Activated naive CD4-positive, alpha-beta T cell treated with anti-CD3 and anti-CD28 coated beads, Interleukin-2, amount 50 U/mL, for 16 hours (primary cell): ENCODE measurements around the gene PLCB2.

Experiments used
- DNase-seq: peaks from one replicate; pipeline ENCODE4 v3.0.0-alpha.2; 2020

Gene PLCB2

DNA sequence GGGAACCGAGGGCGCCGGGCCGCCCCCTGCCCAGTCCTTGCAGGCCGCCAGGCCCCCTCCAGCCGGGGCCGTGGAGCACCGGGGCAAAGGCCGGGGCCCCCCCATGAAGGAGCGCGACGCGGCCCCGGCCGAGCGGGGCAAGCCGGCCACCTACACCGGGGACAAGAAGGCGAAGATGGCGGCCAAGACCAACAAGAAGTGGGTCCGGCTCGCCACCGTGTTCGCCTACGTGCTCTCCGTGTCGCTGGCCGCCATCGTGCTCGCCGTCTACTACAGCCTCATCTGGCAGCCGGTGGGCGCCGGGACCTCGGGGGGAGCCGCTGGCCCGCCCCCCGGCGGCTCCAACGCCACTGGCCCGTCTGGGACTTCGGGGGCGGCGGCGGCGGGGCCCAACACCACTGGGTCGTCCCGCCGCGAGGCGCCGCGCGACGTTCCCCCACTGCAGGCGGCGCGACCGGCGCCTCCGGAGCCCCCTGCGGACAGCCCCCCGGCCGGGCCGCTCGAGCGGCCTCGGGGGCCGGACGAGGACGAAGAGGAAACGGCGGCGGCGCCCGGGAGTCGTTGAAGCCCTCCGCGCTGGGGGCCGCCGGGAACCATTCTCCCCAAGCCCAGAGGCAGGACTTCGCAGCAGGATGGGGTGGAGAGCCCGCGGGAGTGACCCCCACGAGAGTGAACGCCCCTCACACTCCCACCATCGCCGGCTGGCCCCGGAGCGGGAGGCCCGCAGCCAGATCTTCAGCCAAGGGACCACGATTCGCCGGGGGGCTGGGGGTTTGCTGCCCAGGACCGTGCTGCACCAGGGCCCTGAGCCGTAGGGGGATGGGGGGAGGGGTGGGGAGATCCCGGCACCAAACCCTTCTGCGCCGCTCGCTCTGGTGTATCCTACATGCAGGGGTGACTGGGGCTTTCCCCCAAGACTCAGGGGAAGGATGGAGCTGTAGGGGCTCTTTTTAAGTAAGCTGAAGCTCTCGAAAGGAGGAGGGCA, 16.5 kb upstream of the PLCB2 start:
- no peak for DNase-seq

GRCh38 chr15:40323239-40323952, 15.7 kb upstream of the PLCB2 start, which contains the start of gene INAFM2:
Gene INAFM2, plus strand, starts transcription at chr15:40323692. Its CDS starts 364 bp downstream, at chr15:40324056.
- peak; percentile 91 for DNase-seq

- no peak for DNase-seq
Measured at GRCh38 chr15:40322531-40323238, 14.9 kb upstream of the PLCB2 start.

- DNase-seq = peak; percentile 51
Measured at GRCh38 chr15:40320931-40321371, 13.2 kb upstream of the PLCB2 start.

GRCh38 chr15:40320409-40320808, 12.7 kb upstream of the PLCB2 start:
- DNase-seq = no peak

DNA sequence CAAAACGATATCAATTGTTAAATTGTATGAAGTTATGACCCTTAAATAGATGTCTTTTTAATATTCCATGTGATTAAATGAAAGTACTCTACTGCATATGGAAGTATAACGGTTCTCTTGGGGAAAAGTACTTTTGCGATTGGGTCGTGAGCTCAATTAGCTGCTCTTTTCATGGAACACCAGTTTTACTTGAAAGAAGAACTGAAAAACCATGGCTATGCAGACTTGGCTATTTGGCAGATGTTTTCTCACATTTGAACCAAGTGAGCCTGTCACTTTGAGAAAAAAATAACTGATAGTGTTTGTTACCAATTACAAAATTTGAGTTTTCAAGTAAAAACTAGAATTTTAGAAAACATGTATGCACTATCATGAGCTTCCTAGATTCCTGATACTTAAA, 9.8 kb upstream of the PLCB2 start:
- DNase-seq = no peak

DNA sequence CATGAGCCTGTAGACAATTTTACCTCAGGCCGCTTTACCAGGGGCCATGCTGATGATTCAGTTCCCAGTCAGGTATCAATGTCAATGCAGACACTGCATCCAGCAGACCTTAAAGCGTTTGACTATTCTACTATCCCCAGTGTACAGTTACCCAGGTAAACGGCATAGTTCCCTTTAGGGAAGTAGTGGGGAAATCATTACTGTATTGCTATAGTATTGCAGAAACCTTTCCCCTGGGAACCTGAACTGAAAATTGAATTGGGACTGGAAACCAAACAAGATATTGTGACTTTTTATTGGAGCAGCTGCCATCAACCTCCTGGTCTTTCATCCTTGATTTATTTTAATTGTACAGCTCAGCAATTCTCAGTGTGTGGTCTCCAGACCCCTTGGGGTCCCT, 9.2 kb upstream of the PLCB2 start:
- no peak for DNase-seq

DNA sequence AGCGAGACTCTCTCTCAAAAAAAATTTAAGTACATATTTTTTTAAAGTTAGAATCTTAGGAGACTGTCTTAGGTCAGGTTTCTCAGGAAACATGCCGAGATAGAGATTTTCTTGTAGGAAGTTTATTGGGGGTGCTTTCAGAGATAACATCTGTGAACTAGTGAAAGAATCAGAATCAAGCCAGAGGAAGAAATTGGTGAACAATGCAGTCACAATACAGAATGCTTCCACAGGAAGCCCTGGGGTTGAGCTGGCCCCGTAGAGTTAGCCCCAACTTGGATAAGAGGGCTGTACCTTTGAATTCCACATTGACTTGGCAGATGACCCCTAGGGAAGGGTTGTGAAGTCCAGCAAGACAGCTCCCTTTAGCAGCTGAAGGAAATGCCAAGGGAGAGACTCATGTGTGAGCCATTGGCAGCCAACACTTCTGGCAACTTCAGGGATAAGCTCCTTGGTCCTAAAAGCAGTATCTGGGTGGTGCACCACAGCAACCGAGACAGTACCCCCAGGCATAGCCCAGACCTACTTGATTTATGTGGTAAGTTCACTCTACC, 7.1 kb upstream of the PLCB2 start:
- no peak for DNase-seq

DNA sequence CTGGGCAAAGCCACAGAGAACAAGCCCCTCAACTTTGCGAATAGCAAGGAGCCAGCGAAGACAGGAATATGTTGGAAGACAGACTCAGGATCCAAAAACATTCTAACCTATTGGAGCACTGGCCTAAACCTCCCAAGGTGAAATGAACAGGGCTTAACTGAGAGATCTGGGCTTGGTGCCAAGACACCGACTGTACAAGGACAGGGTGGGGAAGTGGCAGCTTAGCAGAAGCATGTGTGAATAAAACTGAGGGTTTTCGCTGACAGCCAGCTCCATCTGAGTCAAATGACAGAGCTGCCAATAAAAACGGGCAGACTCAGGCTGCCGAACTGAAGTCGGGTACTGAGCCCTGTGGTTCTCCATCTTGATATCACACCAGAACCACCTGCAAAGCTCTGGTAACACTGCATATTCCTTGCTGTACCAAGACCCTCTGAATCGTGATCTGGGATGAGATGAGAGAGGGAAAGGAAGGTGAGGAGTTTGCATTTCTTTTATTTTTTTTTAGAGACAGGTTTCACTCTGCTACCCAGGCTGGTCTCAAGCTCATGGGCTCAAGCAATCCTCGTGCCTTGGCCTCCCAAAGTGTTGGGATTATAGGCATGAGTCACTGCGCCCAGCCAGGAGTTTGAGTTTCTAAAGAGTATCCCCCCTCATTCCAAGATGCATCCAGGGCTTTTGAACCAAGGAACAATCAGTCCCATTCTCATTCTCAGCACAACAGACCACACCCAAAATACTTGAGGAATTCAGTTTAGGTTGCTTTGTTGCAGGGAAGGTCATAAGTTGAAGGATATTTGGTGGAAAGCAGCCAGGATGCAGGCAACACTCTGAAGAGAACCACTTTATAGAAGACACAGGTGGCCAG, 6.0 kb upstream of the PLCB2 start:
- no peak for DNase-seq

GRCh38 chr15:40312370-40313158, 4.8 kb upstream of the PLCB2 start:
- DNase-seq = no peak

GRCh38 chr15:40310993-40311392, 3.3 kb upstream of the PLCB2 start:
- DNase-seq = no peak

DNA sequence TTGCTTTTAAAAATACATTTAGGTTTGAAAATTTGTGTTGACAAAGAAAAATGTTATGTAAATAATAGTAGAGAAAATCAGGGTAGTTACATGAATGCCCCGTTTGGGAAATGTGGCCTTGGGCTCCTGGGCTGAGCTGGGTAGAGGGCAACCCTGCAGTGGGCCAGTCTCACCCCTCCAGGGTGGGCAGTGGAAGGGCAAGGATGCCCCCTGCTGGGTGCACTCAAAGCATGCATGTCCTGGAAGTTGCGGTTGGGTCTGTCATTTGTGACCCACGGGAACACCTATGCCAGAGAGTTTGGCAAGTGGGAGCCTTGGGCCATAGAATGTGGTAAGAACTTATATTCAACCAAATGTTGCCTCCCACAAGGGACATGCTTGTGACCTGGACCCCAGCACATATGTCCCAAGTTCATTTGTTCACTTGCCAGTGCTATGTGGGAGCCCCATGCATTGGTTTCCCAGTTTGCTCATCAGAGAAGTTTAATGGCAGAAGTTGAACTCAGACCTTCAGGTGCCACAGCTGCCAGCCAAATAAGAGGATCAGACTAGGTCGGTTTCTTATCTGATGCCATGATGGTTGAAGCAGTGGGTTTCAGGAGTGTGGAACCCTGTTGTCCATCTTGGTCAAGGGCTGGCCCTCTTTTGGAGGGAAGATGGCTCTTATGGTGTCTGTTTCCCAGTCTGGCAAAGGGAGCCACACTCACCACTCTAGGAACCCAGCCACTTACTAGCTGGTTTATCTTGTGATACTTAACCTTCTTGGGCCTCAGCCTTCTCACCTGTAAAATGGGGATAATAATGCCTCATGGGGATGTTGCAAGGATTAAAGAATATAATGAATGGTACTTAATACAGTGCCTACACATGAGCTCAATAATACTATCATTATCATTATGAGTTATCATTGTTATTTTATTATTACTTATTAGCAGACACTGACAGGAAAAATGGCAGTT, 2.5 kb upstream of the PLCB2 start:
- peak; percentile 57 for DNase-seq

DNA sequence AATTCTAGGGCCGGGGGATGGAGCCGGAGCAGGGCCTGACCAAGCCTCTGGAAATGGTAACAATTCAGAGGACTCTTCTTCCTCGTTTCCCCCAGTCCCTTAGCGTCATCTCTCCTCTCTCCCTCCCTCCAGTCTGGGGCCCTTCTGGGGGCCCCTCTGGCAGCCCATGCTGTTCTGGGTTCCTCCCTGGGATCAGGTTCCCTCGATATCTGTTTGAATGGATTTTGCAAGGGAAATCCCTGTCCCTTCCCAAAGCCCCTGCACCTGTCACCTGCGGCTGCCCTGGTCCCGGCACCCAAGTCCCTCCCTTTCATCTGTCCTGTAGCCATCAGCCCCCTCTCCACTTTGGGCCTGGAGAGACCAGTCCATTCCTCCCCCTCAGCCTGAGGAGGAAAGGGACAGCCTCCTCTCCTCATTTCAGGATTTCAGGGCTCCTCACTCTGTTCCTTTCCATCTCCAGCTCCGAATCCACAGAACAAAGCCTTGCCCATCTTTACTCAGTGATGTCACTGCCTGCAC, 1.7 kb upstream of the PLCB2 start:
- no peak for DNase-seq

DNA sequence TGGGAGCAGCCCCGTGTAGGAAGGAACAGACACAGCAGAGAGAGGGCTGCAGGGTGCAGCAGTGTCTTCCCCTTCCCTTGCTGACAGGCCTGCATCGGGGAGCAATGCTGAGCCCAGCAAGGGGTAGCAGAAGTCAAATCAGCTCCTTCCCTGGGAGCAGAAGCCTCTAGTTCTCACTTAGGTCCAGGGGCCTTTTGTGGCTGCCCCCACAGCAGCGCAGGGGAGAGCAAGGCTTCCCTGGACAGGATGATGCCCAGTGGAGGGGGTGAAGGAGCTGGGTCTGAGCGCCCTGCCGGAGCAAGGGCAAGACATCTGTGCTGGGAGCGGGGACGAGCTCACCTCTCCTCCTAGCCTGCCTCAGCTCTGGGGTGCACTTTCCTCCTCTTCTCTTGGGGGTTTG, 827 bp downstream of the PLCB2 start:
- DNase-seq = no peak

DNA sequence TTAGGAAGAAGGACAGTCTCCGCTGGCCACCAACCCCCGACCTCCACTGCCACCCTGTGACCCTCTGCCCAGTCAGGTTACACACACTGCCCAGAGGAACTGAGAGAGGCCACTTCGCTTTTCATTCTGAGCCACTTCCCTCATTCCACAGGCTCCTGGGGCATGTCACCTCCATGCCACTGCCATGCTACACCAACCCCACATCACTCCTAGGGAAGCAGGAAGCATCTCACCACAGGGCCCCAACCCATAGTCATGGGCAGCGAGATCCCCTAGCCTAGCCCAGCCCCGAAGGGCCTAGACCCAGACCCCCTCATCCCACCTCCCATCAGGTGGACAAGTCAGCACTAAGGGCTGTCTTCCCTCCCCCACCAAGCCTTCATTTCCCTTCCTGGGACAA, 1.4 kb downstream of the PLCB2 start:
- no peak for DNase-seq

DNA sequence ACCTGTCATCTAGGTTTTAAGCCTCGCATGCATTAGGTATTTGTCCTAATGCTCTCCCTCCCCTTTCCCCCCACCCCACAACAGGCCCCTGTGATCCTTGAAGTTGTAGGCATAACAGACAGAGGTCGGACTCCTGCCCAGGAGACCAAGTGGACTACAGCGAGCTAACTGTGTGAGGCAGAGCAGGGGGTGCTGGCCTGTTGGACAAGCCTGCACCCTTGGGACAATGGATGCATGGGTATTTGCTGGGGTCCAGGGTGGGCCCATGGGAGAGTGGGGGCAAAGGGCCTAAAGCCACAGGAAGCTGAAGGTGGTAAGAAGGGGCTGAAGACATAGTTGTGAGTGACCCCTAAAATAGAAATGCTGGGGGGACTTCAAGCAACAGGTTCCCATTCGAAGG, 2.5 kb downstream of the PLCB2 start:
- DNase-seq = no peak

GRCh38 chr15:40303576-40303975, 4.2 kb downstream of the PLCB2 start:
- DNase-seq = no peak

DNA sequence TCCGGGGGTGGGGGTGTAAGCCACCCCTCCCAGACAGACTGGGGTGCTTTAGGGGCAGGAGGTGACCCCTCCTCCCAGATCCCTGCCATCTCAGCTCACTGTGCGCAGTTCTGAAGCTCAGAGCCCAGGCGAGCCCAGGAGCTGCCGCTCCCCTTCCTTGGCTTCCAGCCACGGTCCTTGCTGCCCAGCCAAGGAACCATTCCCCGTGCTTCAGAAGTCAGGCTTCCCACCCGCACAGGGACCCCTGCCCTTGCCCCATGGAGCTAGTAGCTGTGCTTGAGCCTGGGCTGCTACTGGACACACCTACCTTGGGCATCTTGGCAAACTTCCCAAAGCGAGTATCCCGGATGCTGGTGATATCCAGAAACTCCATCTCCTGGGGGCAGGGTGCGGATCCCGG, 4.8 kb downstream of the PLCB2 start:
- DNase-seq = no peak

GRCh38 chr15:40302288-40302886, 5.3 kb downstream of the PLCB2 start:
- no peak for DNase-seq
